ENCODE results near the gene ZBTB7C. TPM values are rescaled to one million over a fixed set of nuclear protein-coding genes. Genes with fewer than 3 reads are reported as not detected.

ZBTB7C gene
- total and polyA plus RNA-seq, 2 of the 4 experiments (the other 2 are of a cell fraction), result not detected

DNA sequence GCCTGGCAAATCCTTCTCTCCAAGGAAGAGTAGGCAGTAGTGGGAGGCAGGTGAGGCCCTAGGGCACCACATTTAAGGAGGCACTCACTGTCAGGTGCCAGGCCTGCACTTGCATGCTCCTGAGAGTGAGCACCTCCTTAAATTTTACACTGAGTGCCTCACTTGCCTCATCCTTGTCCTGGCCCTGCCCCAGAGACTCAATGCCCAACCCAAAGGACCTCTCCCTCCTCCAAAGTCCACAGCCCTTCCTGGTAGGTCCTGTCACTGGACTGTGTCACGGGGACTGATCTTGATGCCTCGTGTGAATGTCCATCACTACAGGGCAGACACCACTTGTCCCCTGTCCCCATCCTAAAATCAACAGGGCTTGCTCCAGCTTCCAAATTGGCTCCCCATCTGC lies 235.6 kb downstream of the ZBTB7C start:
- dilution Hi-C loops (cut with HindIII; ENCODE audit: low sequenced_read_pairs, unreplicated experiment) (no loop called here), in situ Hi-C loops (cut with MboI; ENCODE audit: low sequenced_read_pairs) (no loop called here), intact Hi-C loops (cut with micrococcal nuclease) (no loop called here)
- TF ChIP-seq BHLHE40 (IDR thresholded peaks at IDR 0.05; ENCODE audit: low read depth, low read length) (no peak), USF2 (IDR thresholded peaks at IDR 0.05; ENCODE audit: low read depth, low read length) (no peak), POLR2A (IDR thresholded peaks at IDR 0.05; ENCODE audit: low read depth, low read length) (no peak), MAFK (IDR thresholded peaks at IDR 0.05; ENCODE audit: low read depth, low read length) (no peak), SMC3 (IDR thresholded peaks at IDR 0.05; ENCODE audit: low read depth, low read length) (no peak), MAZ (IDR thresholded peaks at IDR 0.05; ENCODE audit: borderline replicate concordance, low read depth, low read length) (no peak), MXI1 (IDR thresholded peaks at IDR 0.05; ENCODE audit: borderline replicate concordance, low read depth, low read length) (no peak), ELK1 (IDR thresholded peaks at IDR 0.05; ENCODE audit: borderline replicate concordance, low read depth, low read length) (no peak), CEBPB (IDR thresholded peaks at IDR 0.05; ENCODE audit: low read depth, low read length) (no peak), CHD1 (IDR thresholded peaks at IDR 0.05; ENCODE audit: low read depth, low read length) (no peak), FOS (IDR thresholded peaks at IDR 0.05; ENCODE audit: low read depth, low read length) (no peak), NFE2L2 (IDR thresholded peaks at IDR 0.05; ENCODE audit: low read depth, low read length) (no peak), RCOR1 (IDR thresholded peaks at IDR 0.05; ENCODE audit: insufficient replicate concordance, low read length) (no peak), RFX5 (IDR thresholded peaks at IDR 0.05; ENCODE audit: low read depth, low read length) (no peak), RAD21 (IDR thresholded peaks at IDR 0.05; ENCODE audit: low read length) (no peak)
- TF ChIP-seq, protein P1, sequence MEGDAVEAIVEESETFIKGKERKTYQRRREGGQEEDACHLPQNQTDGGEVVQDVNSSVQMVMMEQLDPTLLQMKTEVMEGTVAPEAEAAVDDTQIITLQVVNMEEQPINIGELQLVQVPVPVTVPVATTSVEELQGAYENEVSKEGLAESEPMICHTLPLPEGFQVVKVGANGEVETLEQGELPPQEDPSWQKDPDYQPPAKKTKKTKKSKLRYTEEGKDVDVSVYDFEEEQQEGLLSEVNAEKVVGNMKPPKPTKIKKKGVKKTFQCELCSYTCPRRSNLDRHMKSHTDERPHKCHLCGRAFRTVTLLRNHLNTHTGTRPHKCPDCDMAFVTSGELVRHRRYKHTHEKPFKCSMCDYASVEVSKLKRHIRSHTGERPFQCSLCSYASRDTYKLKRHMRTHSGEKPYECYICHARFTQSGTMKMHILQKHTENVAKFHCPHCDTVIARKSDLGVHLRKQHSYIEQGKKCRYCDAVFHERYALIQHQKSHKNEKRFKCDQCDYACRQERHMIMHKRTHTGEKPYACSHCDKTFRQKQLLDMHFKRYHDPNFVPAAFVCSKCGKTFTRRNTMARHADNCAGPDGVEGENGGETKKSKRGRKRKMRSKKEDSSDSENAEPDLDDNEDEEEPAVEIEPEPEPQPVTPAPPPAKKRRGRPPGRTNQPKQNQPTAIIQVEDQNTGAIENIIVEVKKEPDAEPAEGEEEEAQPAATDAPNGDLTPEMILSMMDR (conservative IDR thresholded peaks at IDR 0.05; ENCODE audit: low read depth, low read length), result no peak
- H3K27ac ChIP-seq (ENCODE audit: insufficient read depth, low read length), result no peak overlapping the region
- H3K14ac ChIP-seq (replicated peaks; ENCODE audit: low read depth, low read length), result no peak overlapping the region
- 29% methylated on average over 1 of the region's 2 CpGs; no CpG with 5 or more reads in 1 of the 2 experiments for WGBS, 2 experiments (ENCODE audit: extremely low coverage in 2 of 2, insufficient read length in 1 of 2)
- H3K9me1 ChIP-seq (ENCODE audit: insufficient read depth, low read length), result no peaks in the 10 kb centered on the region
- no peak overlapping the region for H4K8ac ChIP-seq (ENCODE audit: low read depth in 2 of 2, low read length in 2 of 2)
- H2AK9ac ChIP-seq (replicated peaks; ENCODE audit: low read depth, low read length, poor library complexity), result no peak overlapping the region
- H3K4me1 ChIP-seq (ENCODE audit: control insufficient read depth, insufficient read depth, low read length), result no peaks in the 10 kb centered on the region
- ChIA-PET POLR2A (ENCODE audit: unreplicated experiment) (no interaction called here), CTCF (no interaction called here)
- H4K5ac ChIP-seq (ENCODE audit: low read depth, low read length), result no peak overlapping the region
- H3K18ac ChIP-seq (ENCODE audit: low read depth, low read length), result no peak overlapping the region
- BruUV-seq (replicated peaks), result no TSS peak
- peaks cover 12% of the 10 kb centered on the region for H3K27me3 ChIP-seq (ENCODE audit: control insufficient read depth, insufficient read depth, low read length)
- H3K9ac ChIP-seq (ENCODE audit: low read depth, low read length), result no peak overlapping the region
- no peak overlapping the region for H3K4ac ChIP-seq (ENCODE audit: low read depth, low read length)
- no peak overlapping the region for H2BK20ac ChIP-seq (ENCODE audit: low read depth, low read length)
- peak overlapping the region; percentile 63 for H2AFZ ChIP-seq (replicated peaks; ENCODE audit: low read length, poor library complexity)
- no peaks in the 10 kb centered on the region for H3K79me1 ChIP-seq (ENCODE audit: low read depth in 1 of 2, low read length in 2 of 2)
- H2AK5ac ChIP-seq (ENCODE audit: low read depth, low read length), result no peak overlapping the region
- H2BK15ac ChIP-seq (ENCODE audit: low read depth, low read length), result no peak overlapping the region
- no peaks in the 10 kb centered on the region for H4K20me1 ChIP-seq (ENCODE audit: insufficient read depth, low read length)
- no peak overlapping the region for H4K91ac ChIP-seq (ENCODE audit: insufficient read depth, low read depth, low read length)
- DNase-seq (no peak), ATAC-seq (ENCODE audit: low read depth) (no peak)
- H3K23ac ChIP-seq (ENCODE audit: low read depth, low read length), result no peak overlapping the region
- H3K56ac ChIP-seq (ENCODE audit: extremely low read depth, insufficient read depth, low read length), result no peak overlapping the region
- H3K36me3 ChIP-seq (ENCODE audit: control insufficient read depth, insufficient read depth, low read length), result no peaks in the 10 kb centered on the region
- no peak overlapping the region for H3K4me3 ChIP-seq (ENCODE audit: insufficient read depth, low read depth, low read length)
- H3K9me3 ChIP-seq (ENCODE audit: control insufficient read depth, insufficient read depth, low read length), result no peaks in the 10 kb centered on the region
- no peak overlapping the region for H2BK120ac ChIP-seq (ENCODE audit: low read depth, low read length)
- no peak overlapping the region for H3K4me2 ChIP-seq (ENCODE audit: low read depth, low read length)
- H2BK5ac ChIP-seq (ENCODE audit: low read depth, low read length, poor library complexity, severe bottlenecking), result no peak overlapping the region
